Measurements from ENCODE around the gene ZNF605. TPM values are rescaled to one million over a fixed set of nuclear protein-coding genes. Genes with fewer than 3 reads are reported as not detected.

Gene ZNF605
- total RNA-seq, 1 experiment from 2014 or later = 20.6 TPM

DNA sequence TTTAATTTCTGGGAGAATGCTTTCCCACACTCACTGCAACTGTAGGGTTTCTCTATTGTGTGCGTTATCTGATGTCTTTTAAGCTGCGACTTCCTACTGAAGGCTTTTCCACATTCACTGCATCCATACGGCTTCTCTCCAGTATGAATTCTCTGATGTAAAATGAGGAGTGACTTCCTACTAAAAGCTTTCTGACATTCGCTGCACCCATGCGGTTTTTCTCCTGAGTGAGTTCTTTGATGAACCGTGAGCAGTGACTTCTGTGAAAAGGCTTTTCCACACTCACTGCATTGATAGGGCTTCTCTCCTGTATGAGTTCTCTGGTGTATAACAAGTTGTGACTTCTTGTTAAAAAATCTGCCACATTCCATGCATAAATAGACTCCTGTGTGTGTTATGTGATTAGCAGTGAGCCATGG is 29.7 kb downstream of the ZNF605 start:
- Histone ChIP-seq H3K36me3 (ENCODE audit: control insufficient read depth, insufficient read depth, low read length) (no peaks in the 10 kb centered on the region), H3K4me3 (ENCODE audit: low read depth in 2 of 2, low read length in 2 of 2) (no peak overlapping the region), H3K4me1 (ENCODE audit: control insufficient read depth, insufficient read depth, low read length) (no peaks in the 10 kb centered on the region), H3K9me3 (ENCODE audit: control insufficient read depth, insufficient read depth, low read depth, low read length) (peaks cover 86% of the 10 kb centered on the region), H3K27ac (ENCODE audit: low read length) (no peak overlapping the region), H3K27me3 (ENCODE audit: control insufficient read depth, insufficient read depth, low read length) (no peaks in the 10 kb centered on the region)
- POLR2A ChIA-PET = no interaction called here
- BruUV-seq (replicated peaks) = no TSS peak
- ATAC-seq (no peak), DNase-seq (ENCODE audit: low read depth, low spot score) (no peak)
- in situ Hi-C loops (cut with HindIII; ENCODE audit: low pct_unique_long_range_greater_than_20kb, low sequenced_read_pairs) = no loop called here
- intact Hi-C loops (cut with micrococcal nuclease; ENCODE audit: unreplicated experiment) = no loop called here
- CTCF ChIA-PET = no interaction called here
- TF ChIP-seq, protein P1, sequence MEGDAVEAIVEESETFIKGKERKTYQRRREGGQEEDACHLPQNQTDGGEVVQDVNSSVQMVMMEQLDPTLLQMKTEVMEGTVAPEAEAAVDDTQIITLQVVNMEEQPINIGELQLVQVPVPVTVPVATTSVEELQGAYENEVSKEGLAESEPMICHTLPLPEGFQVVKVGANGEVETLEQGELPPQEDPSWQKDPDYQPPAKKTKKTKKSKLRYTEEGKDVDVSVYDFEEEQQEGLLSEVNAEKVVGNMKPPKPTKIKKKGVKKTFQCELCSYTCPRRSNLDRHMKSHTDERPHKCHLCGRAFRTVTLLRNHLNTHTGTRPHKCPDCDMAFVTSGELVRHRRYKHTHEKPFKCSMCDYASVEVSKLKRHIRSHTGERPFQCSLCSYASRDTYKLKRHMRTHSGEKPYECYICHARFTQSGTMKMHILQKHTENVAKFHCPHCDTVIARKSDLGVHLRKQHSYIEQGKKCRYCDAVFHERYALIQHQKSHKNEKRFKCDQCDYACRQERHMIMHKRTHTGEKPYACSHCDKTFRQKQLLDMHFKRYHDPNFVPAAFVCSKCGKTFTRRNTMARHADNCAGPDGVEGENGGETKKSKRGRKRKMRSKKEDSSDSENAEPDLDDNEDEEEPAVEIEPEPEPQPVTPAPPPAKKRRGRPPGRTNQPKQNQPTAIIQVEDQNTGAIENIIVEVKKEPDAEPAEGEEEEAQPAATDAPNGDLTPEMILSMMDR (IDR thresholded peaks at IDR 0.05) = no peak
- TF ChIP-seq, protein P2, sequence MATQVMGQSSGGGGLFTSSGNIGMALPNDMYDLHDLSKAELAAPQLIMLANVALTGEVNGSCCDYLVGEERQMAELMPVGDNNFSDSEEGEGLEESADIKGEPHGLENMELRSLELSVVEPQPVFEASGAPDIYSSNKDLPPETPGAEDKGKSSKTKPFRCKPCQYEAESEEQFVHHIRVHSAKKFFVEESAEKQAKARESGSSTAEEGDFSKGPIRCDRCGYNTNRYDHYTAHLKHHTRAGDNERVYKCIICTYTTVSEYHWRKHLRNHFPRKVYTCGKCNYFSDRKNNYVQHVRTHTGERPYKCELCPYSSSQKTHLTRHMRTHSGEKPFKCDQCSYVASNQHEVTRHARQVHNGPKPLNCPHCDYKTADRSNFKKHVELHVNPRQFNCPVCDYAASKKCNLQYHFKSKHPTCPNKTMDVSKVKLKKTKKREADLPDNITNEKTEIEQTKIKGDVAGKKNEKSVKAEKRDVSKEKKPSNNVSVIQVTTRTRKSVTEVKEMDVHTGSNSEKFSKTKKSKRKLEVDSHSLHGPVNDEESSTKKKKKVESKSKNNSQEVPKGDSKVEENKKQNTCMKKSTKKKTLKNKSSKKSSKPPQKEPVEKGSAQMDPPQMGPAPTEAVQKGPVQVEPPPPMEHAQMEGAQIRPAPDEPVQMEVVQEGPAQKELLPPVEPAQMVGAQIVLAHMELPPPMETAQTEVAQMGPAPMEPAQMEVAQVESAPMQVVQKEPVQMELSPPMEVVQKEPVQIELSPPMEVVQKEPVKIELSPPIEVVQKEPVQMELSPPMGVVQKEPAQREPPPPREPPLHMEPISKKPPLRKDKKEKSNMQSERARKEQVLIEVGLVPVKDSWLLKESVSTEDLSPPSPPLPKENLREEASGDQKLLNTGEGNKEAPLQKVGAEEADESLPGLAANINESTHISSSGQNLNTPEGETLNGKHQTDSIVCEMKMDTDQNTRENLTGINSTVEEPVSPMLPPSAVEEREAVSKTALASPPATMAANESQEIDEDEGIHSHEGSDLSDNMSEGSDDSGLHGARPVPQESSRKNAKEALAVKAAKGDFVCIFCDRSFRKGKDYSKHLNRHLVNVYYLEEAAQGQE (IDR thresholded peaks at IDR 0.05; ENCODE audit: insufficient read depth in 1 of 2, low read depth in 2 of 2, low read length in 1 of 2) = no peak
- no peak for TF ChIP-seq POLR2AphosphoS5 (IDR thresholded peaks at IDR 0.05; ENCODE audit: low read depth, low read length)
- no peak for TF ChIP-seq TCF7L2 (IDR thresholded peaks at IDR 0.05; ENCODE audit: low read depth, low read length)
- no peak for TF ChIP-seq SIN3A (IDR thresholded peaks at IDR 0.05; ENCODE audit: borderline replicate concordance, insufficient read depth, low read depth, low read length)

DNA sequence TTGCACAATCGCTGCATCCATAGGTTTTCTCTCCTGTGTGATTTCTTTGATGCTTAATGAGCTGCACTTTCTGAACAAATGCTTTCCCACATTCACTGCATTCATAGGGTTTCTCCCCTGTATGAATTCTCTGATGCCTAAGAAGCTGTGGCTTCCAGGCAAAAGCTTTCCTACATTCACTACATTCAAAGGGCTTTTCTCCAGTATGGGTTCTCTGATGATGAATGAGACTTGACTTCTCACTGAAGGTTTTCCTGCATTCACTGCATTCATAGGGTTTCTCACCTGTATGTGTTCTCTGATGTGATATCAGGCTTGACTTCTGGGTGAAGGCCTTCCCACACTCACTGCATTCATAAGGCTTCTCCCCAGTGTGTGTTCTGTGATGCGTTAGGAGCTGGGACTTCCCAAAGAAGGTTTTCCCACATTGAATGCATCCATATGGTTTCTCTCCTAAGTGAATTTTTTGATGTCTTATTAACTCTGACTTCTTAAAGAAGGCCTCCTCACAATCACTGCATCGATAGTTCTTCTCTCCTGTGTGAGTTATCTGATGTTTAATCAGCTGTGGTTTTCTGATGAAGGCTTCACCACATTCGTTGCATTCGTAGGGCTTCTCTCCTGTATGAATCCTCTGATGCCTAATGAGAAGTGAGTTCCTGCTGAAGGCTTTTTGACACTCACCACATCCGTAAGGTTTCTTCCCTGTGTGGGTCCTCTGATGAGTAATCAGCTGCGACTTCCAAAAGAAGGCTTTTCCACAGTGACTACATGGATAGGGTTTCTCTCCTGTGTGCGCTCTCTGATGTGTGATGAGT is 30.3 kb downstream of the ZNF605 start:
- no peak overlapping the region for H3K4me3 ChIP-seq (ENCODE audit: low read depth in 2 of 2, low read length in 2 of 2)
- in situ Hi-C loops (cut with HindIII; ENCODE audit: low pct_unique_long_range_greater_than_20kb, low sequenced_read_pairs) (no loop called here), intact Hi-C loops (cut with micrococcal nuclease; ENCODE audit: unreplicated experiment) (no loop called here)
- POLR2A ChIA-PET = no interaction called here
- CTCF ChIA-PET = no interaction called here
- H3K27me3 ChIP-seq (ENCODE audit: control insufficient read depth, insufficient read depth, low read length) = no peaks in the 10 kb centered on the region
- H3K4me1 ChIP-seq (ENCODE audit: control insufficient read depth, insufficient read depth, low read length) = no peaks in the 10 kb centered on the region
- peaks cover 85% of the 10 kb centered on the region for H3K9me3 ChIP-seq (ENCODE audit: control insufficient read depth, insufficient read depth, low read depth, low read length)
- H3K36me3 ChIP-seq (ENCODE audit: control insufficient read depth, insufficient read depth, low read length) = no peaks in the 10 kb centered on the region
- ATAC-seq (no peak), DNase-seq (ENCODE audit: low read depth, low spot score) (no peak)
- TF ChIP-seq, protein P1 (IDR thresholded peaks at IDR 0.05) = no peak
- TF ChIP-seq TCF7L2 (IDR thresholded peaks at IDR 0.05; ENCODE audit: low read depth, low read length) (no peak), POLR2AphosphoS5 (IDR thresholded peaks at IDR 0.05; ENCODE audit: low read depth, low read length) (no peak), SIN3A (IDR thresholded peaks at IDR 0.05; ENCODE audit: borderline replicate concordance, insufficient read depth, low read depth, low read length) (no peak)
- TF ChIP-seq, protein P2 (IDR thresholded peaks at IDR 0.05; ENCODE audit: insufficient read depth in 1 of 2, low read depth in 2 of 2, low read length in 1 of 2) = no peak
- no peak overlapping the region for H3K27ac ChIP-seq (ENCODE audit: low read length)
- BruUV-seq (replicated peaks) = TSS peak; percentile 12

Measured in Panc1 (cell line).